Adrenal gland (tissue), 5 donors: ENCODE measurements around the gene ZFYVE1.

Experiments used
- POLR2A ChIP-seq, 2 donors: fragments of 450-650 bp; IDR thresholded peaks; one replicate each; pipeline ENCODE4 v1.6.1; 2017; ENCODE audit warnings: antibody characterized with exemption in 2 of 2, mild to moderate bottlenecking in 2 of 2, moderate library complexity in 1 of 2
- TF ChIP-seq, protein P1 (sequence below), 6 experiments: fragments of 450-650 bp in 4 of 6; fragments of 200-600 bp in 2 of 6; sonication (generic) in 1 of 6; IDR thresholded peaks; 1 replicate in 5 of 6; 2 replicates in 1 of 6; pipeline versions ENCODE4 v1.5.1 to v1.8.0; 2016 to 2021; ENCODE audit warnings: antibody characterized with exemption in 6 of 6, mild to moderate bottlenecking in 2 of 6, moderate library complexity in 1 of 6
- donor health status: DM: no; HTN: no; CAD: no.

- no peak for TF ChIP-seq POLR2A (IDR thresholded peaks at IDR 0.05)
- TF ChIP-seq, protein P1, sequence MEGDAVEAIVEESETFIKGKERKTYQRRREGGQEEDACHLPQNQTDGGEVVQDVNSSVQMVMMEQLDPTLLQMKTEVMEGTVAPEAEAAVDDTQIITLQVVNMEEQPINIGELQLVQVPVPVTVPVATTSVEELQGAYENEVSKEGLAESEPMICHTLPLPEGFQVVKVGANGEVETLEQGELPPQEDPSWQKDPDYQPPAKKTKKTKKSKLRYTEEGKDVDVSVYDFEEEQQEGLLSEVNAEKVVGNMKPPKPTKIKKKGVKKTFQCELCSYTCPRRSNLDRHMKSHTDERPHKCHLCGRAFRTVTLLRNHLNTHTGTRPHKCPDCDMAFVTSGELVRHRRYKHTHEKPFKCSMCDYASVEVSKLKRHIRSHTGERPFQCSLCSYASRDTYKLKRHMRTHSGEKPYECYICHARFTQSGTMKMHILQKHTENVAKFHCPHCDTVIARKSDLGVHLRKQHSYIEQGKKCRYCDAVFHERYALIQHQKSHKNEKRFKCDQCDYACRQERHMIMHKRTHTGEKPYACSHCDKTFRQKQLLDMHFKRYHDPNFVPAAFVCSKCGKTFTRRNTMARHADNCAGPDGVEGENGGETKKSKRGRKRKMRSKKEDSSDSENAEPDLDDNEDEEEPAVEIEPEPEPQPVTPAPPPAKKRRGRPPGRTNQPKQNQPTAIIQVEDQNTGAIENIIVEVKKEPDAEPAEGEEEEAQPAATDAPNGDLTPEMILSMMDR (IDR thresholded peaks at IDR 0.05): no peak
Measured at GRCh38 chr14:72921396-72921795, 105.5 kb downstream of the ZFYVE1 start.
